GM23338 (cell line): Measurements from ENCODE around the gene PHF23. TPM values are rescaled to one million over a fixed set of nuclear protein-coding genes. Genes with fewer than 3 reads are reported as not detected.
A peak's percentile ranks its signal among the peaks of the same experiment; 100 is the strongest.

Experiments used
- ATAC-seq: fragments of 200-7000 bp; cut with Tn5 transposase; 3 replicates; pipeline ENCODE4 v1.9.1; 2020
- DNase-seq: peaks from one replicate; pipeline ENCODE4 v3.0.0-alpha.2; 2015; ENCODE audit warnings: low spot score
- H2AFZ ChIP-seq: fragments of 200-600 bp; sonication (generic); 2 replicates; pipeline ENCODE4 v1.8.0; 2016; ENCODE audit warnings: antibody characterized with exemption, mild to moderate bottlenecking, moderate library complexity
- H3F3A ChIP-seq: fragments of 200-600 bp; sonication (generic); replicated peaks from 2 replicates; pipeline ENCODE4 v1.8.0; 2017; ENCODE audit warnings: antibody characterized with exemption, mixed run types, low read depth
- H3K27ac ChIP-seq: fragments of 200-600 bp; sonication (generic); 2 replicates; pipeline ENCODE4 v1.6.1; 2016; ENCODE audit warnings: low read depth
- H3K27me3 ChIP-seq: fragments of 200-600 bp; sonication (generic); 2 replicates; pipeline ENCODE4 v1.8.0; 2016; ENCODE audit warnings: mild to moderate bottlenecking, mixed run types, moderate library complexity; ENCODE audit not compliant: insufficient read depth
- H3K36me3 ChIP-seq: fragments of 200-600 bp; sonication (generic); 2 replicates; pipeline ENCODE4 v1.8.0; 2016; ENCODE audit warnings: mild to moderate bottlenecking; ENCODE audit not compliant: insufficient read depth
- H3K4me1 ChIP-seq: fragments of 200-600 bp; sonication (generic); 2 replicates; pipeline ENCODE4 v1.8.0; 2016; ENCODE audit warnings: mild to moderate bottlenecking, moderate library complexity; ENCODE audit not compliant: insufficient read depth
- H3K4me2 ChIP-seq: fragments of 200-600 bp; sonication (generic); 2 replicates; pipeline ENCODE4 v1.7.1; 2017; ENCODE audit warnings: mixed run types
- H3K4me3 ChIP-seq: fragments of 200-600 bp; sonication (generic); 2 replicates; pipeline ENCODE4 v1.6.1; 2016; ENCODE audit warnings: mixed run types
- H3K79me2 ChIP-seq: fragments of 200-600 bp; sonication (generic); replicated peaks from 2 replicates; pipeline ENCODE4 v1.8.0; 2017; ENCODE audit warnings: mild to moderate bottlenecking; ENCODE audit not compliant: insufficient read depth
- H3K9me2 ChIP-seq: fragments of 200-600 bp; sonication (generic); 2 replicates; pipeline ENCODE4 v1.8.0; 2017; ENCODE audit not compliant: insufficient read depth
- H4K20me1 ChIP-seq: fragments of 200-600 bp; sonication (generic); replicated peaks from 2 replicates; pipeline ENCODE4 v1.8.0; 2017; ENCODE audit warnings: mild to moderate bottlenecking; ENCODE audit not compliant: insufficient read depth
- H3K27ac Mint-ChIP-seq: 2 replicates; pipeline ENCODE4 v1.8.0; 2020; ENCODE audit warnings: inconsistent platforms, mild to moderate bottlenecking, moderate library complexity, mixed read lengths
- H3K27me3 Mint-ChIP-seq: 3 replicates; pipeline ENCODE4 v1.8.0; 2022; ENCODE audit warnings: low read depth, mild to moderate bottlenecking, moderate library complexity, mixed read lengths, inconsistent platforms; ENCODE audit not compliant: insufficient read depth, poor library complexity
- H3K36me3 Mint-ChIP-seq: 3 replicates; pipeline ENCODE4 v1.8.0; 2021; ENCODE audit warnings: low read depth, mild to moderate bottlenecking, inconsistent platforms, moderate library complexity, mixed read lengths
- H3K4me1 Mint-ChIP-seq: 3 replicates; pipeline ENCODE4 v1.8.0; 2020; ENCODE audit warnings: mild to moderate bottlenecking, inconsistent platforms, mixed read lengths
- H3K4me3 Mint-ChIP-seq: 3 replicates; pipeline ENCODE4 v1.8.0; 2021; ENCODE audit warnings: moderate library complexity, mild to moderate bottlenecking, inconsistent platforms, mixed read lengths
- H3K9me3 Mint-ChIP-seq: 3 replicates; pipeline ENCODE4 v1.8.0; 2020; ENCODE audit warnings: moderate library complexity, mild to moderate bottlenecking, inconsistent platforms, mixed read lengths
- CREB1 ChIP-seq: fragments of 250-450 bp; sonication (Bioruptor Pico); IDR thresholded peaks from 2 replicates; pipeline ENCODE4 v1.5.0; 2020; ENCODE audit warnings: low read depth, mild to moderate bottlenecking, moderate library complexity
- JUNB ChIP-seq: IDR thresholded peaks from one replicate; pipeline ENCODE4 v1.6.1; 2016; ENCODE audit warnings: antibody characterized with exemption; ENCODE audit not compliant: unreplicated experiment
- polyA plus RNA-seq: library from polyadenylated mRNA; unstranded; fragments of >200 nt; fragmentation: Nextera tagmentation; extraction: Ambion mirVana; gene quantifications from 2 replicates; pipeline ENCODE4 v1.2.1, GENCODE V29; 2016
- total RNA-seq: library from RNA; depleted of rRNA; stranded (reverse); fragments of >200 nt; shearing (Covaris generic); gene quantifications from 2 replicates; pipeline ENCODE4 v1.2.3, GENCODE V29; 2014
- TF ChIP-seq, protein P1 (sequence below): fragments of 250-450 bp; sonication (Bioruptor Pico); IDR thresholded peaks from 2 replicates; pipeline ENCODE4 v1.5.0; 2020; ENCODE audit warnings: mild to moderate bottlenecking, moderate library complexity

Gene PHF23
- total and polyA plus RNA-seq, 2 experiments from 2014 or later = 35.4 to 51.0 TPM

DNA sequence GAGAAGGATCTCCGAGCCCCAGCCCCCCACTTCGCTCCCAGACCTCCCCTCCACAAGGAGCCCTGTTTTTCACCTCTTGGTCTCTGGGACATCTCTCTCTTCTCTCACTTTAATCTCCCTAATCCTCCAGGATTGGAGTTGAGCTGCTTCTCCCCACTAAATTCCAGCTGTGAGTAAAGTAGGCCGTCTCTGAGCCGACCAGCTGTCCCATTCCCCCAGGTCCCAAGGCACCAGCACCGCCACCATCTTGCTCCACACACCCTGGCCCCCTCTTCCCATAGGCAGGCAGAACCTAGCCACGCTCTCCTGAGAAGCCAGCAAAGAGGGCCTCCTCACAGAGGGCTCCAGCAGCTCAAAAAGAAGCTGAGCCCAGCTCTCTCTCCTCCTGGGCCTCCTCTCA lies 20.5 kb downstream of the PHF23 start (continued):
- TF ChIP-seq, protein P1, sequence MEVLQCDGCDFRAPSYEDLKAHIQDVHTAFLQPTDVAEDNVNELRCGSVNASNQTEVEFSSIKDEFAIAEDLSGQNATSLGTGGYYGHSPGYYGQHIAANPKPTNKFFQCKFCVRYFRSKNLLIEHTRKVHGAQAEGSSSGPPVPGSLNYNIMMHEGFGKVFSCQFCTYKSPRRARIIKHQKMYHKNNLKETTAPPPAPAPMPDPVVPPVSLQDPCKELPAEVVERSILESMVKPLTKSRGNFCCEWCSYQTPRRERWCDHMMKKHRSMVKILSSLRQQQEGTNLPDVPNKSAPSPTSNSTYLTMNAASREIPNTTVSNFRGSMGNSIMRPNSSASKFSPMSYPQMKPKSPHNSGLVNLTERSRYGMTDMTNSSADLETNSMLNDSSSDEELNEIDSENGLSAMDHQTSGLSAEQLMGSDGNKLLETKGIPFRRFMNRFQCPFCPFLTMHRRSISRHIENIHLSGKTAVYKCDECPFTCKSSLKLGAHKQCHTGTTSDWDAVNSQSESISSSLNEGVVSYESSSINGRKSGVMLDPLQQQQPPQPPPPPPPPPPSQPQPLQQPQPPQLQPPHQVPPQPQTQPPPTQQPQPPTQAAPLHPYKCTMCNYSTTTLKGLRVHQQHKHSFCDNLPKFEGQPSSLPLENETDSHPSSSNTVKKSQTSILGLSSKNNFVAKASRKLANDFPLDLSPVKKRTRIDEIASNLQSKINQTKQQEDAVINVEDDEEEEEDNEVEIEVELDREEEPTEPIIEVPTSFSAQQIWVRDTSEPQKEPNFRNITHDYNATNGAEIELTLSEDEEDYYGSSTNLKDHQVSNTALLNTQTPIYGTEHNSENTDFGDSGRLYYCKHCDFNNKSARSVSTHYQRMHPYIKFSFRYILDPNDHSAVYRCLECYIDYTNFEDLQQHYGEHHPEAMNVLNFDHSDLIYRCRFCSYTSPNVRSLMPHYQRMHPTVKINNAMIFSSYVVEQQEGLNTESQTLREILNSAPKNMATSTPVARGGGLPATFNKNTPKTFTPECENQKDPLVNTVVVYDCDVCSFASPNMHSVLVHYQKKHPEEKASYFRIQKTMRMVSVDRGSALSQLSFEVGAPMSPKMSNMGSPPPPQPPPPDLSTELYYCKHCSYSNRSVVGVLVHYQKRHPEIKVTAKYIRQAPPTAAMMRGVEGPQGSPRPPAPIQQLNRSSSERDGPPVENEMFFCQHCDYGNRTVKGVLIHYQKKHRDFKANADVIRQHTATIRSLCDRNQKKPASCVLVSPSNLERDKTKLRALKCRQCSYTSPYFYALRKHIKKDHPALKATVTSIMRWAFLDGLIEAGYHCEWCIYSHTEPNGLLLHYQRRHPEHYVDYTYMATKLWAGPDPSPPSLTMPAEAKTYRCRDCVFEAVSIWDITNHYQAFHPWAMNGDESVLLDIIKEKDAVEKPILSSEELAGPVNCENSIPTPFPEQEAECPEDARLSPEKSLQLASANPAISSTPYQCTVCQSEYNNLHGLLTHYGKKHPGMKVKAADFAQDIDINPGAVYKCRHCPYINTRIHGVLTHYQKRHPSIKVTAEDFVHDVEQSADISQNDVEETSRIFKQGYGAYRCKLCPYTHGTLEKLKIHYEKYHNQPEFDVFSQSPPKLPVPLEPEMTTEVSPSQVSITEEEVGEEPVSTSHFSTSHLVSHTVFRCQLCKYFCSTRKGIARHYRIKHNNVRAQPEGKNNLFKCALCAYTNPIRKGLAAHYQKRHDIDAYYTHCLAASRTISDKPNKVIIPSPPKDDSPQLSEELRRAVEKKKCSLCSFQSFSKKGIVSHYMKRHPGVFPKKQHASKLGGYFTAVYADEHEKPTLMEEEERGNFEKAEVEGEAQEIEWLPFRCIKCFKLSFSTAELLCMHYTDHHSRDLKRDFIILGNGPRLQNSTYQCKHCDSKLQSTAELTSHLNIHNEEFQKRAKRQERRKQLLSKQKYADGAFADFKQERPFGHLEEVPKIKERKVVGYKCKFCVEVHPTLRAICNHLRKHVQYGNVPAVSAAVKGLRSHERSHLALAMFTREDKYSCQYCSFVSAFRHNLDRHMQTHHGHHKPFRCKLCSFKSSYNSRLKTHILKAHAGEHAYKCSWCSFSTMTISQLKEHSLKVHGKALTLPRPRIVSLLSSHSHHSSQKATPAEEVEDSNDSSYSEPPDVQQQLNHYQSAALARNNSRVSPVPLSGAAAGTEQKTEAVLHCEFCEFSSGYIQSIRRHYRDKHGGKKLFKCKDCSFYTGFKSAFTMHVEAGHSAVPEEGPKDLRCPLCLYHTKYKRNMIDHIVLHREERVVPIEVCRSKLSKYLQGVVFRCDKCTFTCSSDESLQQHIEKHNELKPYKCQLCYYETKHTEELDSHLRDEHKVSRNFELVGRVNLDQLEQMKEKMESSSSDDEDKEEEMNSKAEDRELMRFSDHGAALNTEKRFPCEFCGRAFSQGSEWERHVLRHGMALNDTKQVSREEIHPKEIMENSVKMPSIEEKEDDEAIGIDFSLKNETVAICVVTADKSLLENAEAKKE = no peak

GRCh38 chr17:7218166-7218565 lies 21.1 kb downstream of the PHF23 start:
- Histone ChIP-seq H3K36me3 (peaks cover 3% of the 10 kb centered on the region; the same call in 1 of the 2 replicates), H3K9me2 (no peaks in the 10 kb centered on the region), H2AFZ (peak overlapping the region; percentile 96), H3K4me3 (peak overlapping the region; percentile 73), H3K27me3 (no peaks in the 10 kb centered on the region), H3K4me2 (peak overlapping the region; percentile 79), H3K79me2 (peaks cover 16% of the 10 kb centered on the region), H3K27ac (no peak overlapping the region), H4K20me1 (peaks cover 14% of the 10 kb centered on the region; the same call in 1 of the 2 replicates), H3F3A (peaks cover 18% of the 10 kb centered on the region), H3K4me1 (peaks cover 44% of the 10 kb centered on the region)
- Mint-ChIP-seq H3K27me3 (peaks cover 56% of the 10 kb centered on the region), H3K27ac (no peak overlapping the region), H3K9me3 (no peaks in the 10 kb centered on the region; the same call in 1 of the 3 replicates), H3K4me1 (peaks cover 55% of the 10 kb centered on the region), H3K36me3 (peaks cover 31% of the 10 kb centered on the region), H3K4me3 (peak overlapping the region; percentile 91)
- no peak for DNase-seq
- TF ChIP-seq CREB1 (CRISPR knock-in tag) (no peak), JUNB (no peak)
- no peak for ATAC-seq
